RCC 7860 (cell line): ENCODE data around the gene MAU2.

Experiments
- DNase-seq: peaks from one replicate; pipeline ENCODE4 v3.0.0-alpha.2; 2015; ENCODE audit warnings: low spot score
- FAIRE-seq: peaks from 2 replicates; lab custom pipeline; 2012; peaks lifted over from hg19 to GRCh38; lab: Jason Lieb, UNC

The MAU2 gene, protein sequence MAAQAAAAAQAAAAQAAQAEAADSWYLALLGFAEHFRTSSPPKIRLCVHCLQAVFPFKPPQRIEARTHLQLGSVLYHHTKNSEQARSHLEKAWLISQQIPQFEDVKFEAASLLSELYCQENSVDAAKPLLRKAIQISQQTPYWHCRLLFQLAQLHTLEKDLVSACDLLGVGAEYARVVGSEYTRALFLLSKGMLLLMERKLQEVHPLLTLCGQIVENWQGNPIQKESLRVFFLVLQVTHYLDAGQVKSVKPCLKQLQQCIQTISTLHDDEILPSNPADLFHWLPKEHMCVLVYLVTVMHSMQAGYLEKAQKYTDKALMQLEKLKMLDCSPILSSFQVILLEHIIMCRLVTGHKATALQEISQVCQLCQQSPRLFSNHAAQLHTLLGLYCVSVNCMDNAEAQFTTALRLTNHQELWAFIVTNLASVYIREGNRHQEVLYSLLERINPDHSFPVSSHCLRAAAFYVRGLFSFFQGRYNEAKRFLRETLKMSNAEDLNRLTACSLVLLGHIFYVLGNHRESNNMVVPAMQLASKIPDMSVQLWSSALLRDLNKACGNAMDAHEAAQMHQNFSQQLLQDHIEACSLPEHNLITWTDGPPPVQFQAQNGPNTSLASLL

DNA sequence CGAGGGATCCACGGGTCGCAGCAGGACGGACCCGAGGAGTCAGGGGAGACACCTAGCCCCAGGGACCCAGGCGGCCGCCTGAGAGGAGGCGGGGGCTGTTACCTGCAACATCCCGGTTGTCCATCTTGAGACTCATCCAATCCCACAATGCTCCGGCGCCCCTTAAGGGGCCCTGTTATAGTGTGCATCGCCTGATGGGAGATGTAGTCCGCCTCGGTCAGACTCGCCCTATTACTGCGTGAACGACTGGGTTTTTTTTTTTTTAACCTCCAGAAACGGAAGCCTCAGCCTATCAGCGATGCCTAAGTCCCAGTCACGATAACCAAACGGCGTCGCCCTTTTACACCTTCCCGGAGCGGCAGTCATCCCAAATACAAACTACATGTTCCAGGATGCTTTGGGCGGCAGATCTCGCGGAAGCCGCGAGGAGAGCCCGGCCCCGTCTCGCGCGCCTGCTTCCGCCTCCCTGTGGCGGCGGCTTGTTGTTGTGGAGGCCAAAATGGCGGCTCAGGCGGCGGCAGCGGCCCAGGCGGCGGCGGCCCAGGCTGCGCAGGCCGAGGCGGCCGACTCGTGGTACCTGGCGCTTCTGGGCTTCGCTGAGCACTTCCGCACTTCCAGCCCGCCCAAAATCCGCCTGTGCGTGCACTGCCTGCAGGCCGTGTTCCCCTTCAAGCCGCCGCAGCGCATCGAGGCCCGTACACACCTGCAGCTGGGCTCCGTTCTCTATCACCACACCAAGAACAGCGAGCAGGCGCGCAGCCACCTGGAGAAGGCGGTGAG lies at the start of gene MAU2, which contains the start of gene SUGP1:
MAU2 (plus strand) TSS at position 469 of the 780 bp plus-strand sequence; CDS start at position 500, 31 bp downstream.
SUGP1 (minus strand) TSS at position 149 of the 780 bp plus-strand sequence; CDS start at position 136, 13 bp downstream.
- DNase-seq, result peak; percentile 73
- FAIRE-seq, result no peak

DNA sequence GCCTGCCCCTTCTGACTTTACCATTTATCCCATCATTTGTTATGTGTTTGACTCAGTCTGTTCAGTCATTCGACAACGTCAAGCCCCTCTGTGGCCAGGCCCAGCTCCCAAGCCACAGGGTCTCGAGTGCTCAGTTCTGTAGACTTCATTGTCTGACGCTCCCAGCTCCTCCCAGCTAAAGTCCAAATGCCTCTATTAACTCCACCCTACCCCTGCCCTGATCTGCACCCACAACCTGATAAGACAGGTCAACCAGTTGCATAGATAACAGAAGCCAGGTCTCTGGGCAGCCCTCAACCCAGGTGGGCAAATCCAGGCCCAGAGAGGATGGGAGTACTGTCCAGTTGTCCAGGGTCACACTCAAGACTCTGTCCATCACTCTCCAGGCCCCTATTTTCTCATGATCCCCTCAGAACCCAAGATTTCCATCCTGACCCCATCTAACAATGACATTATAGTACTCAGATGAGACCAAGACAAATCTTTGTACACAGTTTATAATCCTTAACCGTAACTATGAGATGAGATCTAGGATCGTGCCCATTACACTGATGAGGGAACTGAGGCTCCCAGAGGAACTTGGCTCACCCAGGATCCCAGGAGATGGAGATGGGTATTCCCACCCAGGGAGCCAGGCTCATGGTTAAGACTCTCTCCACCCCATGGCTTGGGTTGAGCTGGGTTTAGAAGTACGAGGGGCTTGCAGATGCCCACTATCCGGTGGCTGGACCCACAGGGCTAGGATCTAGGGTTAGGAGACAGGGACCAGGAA lies 48.6 kb upstream of the MAU2 start:
- DNase-seq (no peak), FAIRE-seq (no peak)

DNA sequence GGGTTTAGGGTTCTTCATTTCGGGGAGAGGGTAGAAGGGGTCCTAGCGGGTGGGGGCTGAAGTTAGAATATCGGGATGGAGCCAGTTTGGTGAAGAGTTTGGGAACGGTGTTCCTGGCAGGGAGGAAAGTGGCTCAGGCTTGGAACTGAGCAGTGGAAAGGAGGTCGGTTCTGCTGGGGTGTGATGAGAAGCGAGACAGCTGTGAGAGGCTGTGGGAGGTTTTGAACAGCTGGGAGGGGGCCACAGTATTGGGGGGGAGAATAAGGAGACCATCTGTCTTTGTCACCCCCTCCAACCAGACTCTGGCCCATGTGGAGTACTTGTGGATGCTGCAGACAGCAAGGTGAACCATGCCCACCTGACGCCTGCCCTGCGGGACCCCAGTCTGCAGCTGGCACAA lies 46.5 kb upstream of the MAU2 start:
- FAIRE-seq, result no peak
- no peak for DNase-seq

DNA sequence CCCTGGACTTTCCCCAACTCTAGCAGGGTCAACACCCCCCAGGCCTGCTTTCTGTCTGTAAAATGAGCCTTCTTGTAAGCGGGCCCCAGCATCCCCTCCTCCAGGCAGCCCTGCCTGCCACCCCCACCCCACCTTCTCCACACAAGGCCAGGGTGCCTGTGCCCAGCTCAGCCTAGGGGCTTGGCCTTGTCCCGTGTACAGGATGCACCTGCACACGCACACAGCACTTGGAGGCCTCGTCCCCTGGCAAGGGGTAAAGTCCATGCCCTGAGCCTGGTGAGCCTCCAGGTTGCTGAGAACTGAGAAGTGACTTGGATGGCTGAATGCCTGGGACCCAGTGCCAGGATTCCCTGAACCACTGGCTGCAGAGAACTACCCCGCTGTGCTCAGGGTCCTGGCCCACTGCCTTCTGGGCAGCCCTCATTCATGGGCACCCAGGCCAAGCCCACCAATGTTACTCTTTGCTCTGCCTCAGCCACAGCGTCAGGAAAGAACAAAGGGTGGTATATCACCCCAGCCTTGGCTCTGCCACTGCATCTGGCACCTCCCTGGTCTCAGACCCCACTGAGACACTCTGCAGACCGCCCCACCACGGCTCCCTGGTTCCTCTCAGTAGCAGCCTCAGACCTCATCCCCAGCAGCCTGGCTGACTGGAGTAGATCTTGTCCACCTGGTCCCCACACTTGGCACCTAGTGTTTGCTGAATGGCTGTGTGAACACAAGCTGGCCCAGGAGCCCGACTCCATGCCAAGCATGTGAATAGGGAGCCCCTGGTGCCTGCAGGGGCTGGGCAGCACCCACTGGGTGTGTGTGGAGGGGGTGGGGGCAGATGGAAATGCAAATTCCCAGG lies 45.7 kb upstream of the MAU2 start:
- no peak for FAIRE-seq
- no peak for DNase-seq

DNA sequence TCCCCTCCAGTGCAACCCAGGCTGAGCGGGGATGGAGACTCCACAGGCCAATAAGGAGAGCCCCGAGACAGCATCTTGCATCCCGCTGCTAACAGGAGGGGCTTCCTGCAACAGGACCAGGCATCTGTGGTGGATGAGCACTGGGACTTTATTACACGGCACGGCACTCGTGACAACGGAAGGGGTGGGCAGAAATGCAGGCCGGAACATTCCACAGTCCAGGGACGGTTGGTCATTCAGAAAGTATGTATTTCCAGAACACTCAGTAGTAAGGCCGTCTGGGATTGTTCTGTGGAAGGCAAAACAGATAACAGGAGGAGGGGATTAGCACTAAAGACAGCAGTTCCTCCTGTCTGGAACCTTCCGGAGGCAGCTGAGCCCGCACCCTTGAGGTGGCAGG lies 44.2 kb upstream of the MAU2 start:
- FAIRE-seq, result no peak
- no peak for DNase-seq

DNA sequence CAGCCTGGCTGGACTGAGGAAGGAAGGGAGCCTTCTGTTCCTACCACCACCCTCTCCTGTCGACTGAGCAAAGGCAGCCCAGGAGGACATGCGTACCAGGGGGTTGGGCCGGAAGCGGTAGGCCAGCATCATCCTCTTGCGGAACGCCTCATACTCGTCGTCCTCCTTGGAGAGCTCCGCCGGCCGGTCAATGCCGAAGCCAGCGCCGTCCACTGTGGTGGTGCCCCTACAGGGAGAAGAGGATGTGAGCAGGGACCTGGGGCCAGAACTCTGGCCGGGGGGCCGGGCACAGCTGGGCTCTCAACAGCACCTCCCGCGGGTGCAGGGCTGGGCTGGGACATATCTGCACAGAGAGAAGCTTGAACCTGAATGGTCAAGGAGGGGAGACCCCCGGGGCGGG lies 43.8 kb upstream of the MAU2 start:
- no peak for FAIRE-seq
- DNase-seq, result no peak

DNA sequence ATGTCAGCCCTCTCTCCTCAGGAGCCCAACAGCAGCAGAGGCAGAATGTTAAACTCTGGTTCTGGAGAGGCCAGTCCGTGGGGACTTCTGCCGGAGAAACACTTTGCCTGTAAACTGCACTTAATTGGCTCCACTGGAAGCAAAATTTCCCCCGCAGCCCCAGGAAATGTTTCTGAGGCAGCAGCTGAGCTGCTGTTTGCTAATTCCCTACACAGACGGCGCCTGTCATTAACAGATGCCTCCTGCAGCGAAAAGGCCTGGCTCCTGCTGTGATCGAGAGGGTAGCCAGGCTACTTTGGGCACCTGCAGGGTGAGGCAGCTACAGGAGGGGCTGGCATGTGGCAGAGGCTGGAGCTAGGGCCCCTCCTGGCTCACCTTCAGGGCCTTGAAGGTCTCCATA lies 42.3 kb upstream of the MAU2 start:
- no peak for FAIRE-seq
- DNase-seq, result no peak

DNA sequence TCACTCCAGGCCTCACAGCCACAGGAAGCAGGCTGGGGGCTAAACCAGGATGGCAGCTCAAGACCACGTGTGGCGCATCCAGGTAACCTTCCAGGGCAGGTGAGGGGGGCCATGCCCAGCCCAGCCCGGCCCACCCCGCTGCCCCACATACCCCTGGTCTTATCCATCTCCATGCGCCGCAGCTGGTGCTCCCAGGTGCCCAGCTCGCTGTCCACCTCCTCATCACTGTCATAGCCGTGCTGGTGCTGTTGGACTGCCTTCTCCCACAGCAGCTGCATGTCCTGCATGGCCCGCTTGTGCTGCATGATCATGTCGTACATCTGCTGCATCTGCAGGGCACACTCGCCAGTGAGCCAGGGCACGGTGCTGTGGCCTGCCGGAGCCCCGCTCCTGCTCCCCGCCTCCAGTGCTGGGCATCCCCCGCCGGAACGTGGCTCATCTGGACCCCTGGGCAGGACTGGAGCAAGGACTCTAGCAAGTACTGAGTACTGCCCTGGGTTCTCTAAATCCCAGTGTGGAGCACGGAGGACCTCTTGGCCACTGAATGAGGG lies 41.5 kb upstream of the MAU2 start:
- no peak for FAIRE-seq
- DNase-seq, result no peak

DNA sequence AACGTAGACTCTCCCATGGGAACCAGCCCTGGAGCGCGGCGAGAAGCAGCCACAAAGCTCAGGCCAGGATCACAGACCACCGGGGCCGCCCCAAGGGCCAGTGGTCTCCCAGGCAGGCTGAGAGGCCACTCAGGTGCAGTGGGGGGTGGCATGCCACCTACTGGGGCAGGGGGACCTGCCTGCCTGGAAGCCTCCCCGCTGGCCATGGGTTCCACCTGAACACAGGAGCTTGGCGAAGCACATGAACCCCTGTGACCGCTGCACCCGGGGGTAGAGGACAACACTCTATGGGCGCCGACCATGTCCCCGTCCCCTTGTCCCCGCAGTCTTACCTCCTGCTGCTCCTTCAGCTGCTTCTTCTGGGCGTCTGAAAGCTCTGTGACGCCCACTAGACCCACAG lies 40.8 kb upstream of the MAU2 start:
- DNase-seq (no peak), FAIRE-seq (no peak)

DNA sequence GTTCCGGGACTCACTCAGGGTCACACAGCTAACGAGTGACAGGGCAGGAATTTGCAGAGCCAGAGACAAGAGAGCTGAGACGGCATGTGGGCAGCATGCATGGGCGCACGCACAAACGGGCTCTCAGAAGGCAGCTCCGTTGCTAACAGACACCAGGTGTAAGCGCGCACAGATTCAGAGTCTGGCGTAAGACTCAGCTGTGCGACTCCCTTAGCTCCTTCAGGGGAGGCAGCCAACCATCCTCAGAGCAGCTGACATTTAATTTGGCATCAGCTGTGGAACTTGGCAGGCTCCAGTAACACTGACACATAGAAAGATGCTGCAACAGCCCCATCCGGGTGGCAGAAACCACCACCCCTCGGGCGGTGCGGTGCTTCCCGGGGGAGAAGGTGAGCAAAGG lies 40.1 kb upstream of the MAU2 start:
- DNase-seq (peak; percentile 23), FAIRE-seq (no peak)

DNA sequence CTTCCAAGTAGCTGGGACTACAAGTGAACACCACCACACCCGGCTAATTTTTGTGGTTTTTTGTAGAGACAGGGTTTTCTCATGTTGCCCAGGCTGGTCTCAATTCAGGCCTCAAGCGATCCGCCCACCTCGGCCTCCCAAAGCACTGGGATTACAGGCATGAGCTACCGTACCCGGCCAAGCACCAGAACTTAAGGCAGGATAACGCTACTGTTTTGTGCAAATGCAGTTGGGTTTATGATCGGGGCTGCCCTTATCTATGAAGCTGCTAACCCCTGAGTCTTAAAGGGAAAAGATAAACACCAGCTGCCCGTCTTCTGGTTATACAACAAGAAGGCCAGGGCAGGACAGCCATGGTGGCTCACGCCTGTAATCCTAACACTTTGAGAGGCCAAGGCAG lies 34.9 kb upstream of the MAU2 start:
- FAIRE-seq (no peak), DNase-seq (no peak)

DNA sequence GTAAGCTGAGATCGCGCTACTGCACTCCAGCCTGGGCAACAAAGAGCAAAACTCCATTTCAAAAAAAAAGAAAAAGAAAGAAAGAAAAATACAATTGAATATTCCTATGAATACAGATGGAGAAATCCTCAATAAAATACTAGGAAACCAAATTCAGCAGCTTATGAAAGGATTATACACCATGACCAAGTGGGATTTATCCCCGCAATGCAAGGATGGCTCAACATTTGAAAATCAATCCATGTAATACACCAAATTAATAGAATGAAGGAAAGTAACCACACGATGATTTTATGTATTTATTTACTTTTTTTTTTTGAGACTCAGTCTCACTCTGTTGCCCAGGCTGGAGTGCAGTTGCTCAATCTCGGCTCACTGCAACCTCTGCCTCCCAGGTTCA lies 28.0 kb upstream of the MAU2 start:
- FAIRE-seq, result no peak
- DNase-seq, result no peak

DNA sequence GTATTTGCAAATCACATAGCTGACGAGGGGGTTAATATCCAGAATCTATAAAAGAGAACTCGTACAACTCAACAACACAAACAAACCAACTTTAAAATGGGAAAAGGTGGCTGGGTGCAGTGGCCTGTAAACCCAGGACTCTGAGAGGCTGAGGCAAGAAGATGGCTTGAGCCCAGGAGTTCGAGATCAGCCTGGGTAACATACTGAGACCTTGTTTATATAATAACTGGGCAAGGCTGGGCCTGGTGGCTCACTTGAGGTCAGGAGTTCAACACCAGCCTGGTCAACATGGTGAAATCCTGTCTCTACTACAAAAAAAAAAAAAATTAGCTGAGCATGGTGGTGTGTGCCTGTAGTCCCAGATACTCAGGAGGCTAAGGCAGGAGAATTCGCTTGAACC lies 25.7 kb upstream of the MAU2 start:
- DNase-seq, result no peak
- FAIRE-seq, result no peak

DNA sequence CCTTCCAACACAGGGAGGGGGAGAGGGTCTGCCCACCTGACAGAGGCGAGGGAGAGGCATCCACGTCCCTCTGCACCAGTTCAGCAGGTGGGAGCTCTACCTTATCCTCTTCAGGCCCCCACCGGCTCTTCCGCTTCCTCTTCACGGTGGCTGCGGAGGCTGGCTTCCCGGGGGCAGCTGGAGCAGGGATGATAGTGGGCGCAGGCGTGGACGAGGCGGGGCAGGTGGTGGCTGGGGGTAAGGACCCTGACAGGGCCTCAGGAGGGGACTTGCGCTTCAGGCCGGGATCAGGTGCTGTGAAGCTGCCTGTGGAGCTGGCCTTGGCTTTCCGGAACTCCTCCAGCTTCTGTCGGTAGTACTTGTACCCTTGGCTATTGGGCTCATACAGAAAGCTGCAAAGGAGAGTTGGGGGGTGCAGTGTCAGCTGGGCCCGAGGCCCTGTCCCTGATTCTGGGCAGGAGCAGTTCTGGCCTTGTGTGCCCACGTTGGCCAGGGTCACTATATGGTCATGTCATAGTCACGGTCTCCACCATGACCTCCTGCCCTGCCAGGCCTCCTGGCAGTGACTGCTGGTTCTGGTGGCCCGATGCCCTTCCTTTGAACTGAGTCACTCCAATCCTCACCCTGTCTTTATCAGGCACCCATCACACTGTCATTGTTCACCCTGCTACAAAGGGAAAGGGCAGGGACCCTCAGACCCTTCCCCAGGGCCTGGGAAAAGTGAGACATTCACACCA lies 23.5 kb upstream of the MAU2 start:
- DNase-seq, result no peak
- FAIRE-seq, result no peak

DNA sequence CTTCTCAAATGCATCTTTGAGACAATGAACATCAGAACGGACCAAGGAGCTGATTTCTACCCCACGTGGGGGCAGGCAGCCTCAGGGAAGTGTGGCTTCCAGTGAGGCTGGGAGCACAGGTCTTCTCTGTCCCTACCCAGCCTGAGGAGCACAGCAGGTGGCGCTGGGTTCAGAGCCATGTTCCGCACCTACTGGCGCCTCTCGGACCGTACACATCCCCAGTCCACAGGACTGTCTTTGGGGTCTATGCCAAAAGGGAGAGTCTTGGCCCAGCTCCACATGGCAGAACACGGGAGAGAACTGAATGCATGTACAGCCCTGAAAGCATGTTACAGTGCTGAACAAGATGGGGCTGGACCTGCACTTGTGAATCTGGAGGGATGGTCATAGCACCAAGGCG lies 22.9 kb upstream of the MAU2 start:
- DNase-seq, result no peak
- no peak for FAIRE-seq

DNA sequence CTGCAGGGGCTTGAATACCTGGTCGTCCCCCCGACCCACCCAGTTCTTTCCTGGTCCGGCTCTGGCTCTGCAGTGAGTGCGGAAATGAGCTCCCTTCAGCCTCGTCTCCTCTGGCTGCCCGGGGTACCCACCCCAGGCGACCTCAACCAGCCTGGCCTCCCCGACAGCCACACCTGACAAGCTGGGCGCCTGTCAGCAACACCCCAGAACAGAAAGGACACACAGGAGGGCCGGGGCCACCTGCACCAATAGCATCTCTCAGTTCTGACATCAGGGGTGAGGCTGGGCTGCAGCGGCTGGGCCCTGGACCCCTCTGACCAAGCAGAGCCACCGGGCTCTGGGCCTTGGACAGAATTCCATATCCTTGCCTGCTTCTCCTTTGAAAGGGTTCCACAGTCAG lies 20.0 kb upstream of the MAU2 start:
- FAIRE-seq (no peak), DNase-seq (no peak)

DNA sequence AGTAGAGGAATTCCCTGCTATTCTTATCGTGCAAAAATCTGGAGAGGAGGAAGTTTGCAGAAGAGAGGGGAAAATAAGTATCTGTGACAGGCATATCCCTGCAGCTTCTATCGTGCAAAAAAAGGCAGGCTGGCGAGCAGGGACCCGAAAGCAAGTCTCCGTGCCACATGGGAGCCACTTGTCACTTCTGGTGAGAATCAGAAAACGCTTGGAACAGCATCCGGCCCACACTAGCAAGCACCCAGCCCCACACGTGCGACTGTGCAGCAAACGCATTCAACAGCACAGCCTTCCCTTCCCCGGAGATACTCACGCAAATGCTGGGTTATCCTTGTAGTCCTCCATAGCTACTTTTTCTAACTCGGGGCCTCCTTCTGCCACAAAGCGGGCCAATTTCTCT lies 17.2 kb upstream of the MAU2 start:
- no peak for FAIRE-seq
- no peak for DNase-seq

DNA sequence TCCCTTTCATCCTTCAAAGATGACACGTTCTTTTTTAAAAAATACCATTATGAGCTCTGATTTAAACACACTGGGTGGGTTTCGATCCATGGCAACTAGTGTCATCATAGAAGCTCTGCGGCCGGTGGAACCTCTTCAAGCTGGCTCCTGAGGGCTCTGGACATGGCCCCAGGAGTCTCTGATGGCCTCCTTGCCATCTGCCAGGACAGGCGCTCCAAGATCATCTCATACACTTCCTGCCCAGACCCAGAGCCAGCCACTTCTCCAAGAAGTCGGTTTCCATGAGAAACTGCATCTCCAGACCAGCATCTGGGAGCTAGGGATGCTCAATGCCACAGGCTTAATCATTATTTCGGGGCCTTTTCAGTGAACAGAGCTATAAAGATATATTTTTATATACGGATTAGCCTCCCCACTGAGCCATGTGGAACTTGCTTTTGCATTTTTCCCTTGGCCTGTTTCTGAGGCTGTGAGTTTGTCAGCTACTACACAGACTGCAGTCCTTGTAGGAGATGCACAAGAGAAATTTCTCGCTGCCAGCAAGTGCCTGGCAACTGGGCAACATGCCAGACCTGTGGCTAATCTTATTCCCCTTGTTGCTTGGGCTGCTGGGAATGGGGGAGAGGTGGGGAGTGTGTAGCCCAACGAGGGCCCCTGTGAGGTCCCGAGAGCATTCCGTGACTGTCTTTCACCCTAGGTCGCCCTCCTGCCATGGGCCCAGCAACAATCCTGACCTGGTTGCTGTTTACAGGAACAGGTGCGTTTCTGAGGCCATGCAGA lies 16.3 kb upstream of the MAU2 start:
- DNase-seq, result no peak
- no peak for FAIRE-seq
